NCI-H526 (cell line): ENCODE data around the gene ANKRD24.
"Not testable (repeated sequence)": the region's sequence is repeated elsewhere in the genome, so short reads cannot be mapped to it uniquely, and the experiment has no call there.

Experiments used
- DNase-seq, 2 experiments: peaks; one replicate each; lab custom pipeline; 2025; lab: John Stamatoyannopoulos, UW

ANKRD24 gene

GRCh38 chr19:4173479-4174212 lies 8.8 kb upstream of the ANKRD24 start:
- no peak for DNase-seq

- DNase-seq, result no peak
Observed at GRCh38 chr19:4174213-4174894, 8.1 kb upstream of the ANKRD24 start.

GRCh38 chr19:4174895-4175668 lies 7.4 kb upstream of the ANKRD24 start:
- no peak for DNase-seq

GRCh38 chr19:4175669-4175931 lies 6.9 kb upstream of the ANKRD24 start:
- DNase-seq, result no peak

- no peak for DNase-seq
Observed at GRCh38 chr19:4177146-4177545, 5.3 kb upstream of the ANKRD24 start.

- DNase-seq, result no peak
Observed at GRCh38 chr19:4178990-4179389, 3.5 kb upstream of the ANKRD24 start.

- no peak for DNase-seq
Observed at GRCh38 chr19:4181053-4181508, 1.4 kb upstream of the ANKRD24 start.

GRCh38 chr19:4183967-4184717 lies 1.7 kb downstream of the ANKRD24 start:
- peak in 1 of 2 experiments; percentile 34 for DNase-seq

GRCh38 chr19:4184718-4185352 lies 2.3 kb downstream of the ANKRD24 start:
- no peak for DNase-seq

GRCh38 chr19:4185413-4186086 lies 3.1 kb downstream of the ANKRD24 start:
- DNase-seq, result no peak

- DNase-seq, result peak; percentile 34 to 76
Observed at GRCh38 chr19:4186087-4186993, 3.9 kb downstream of the ANKRD24 start.

- DNase-seq, result no peak
Observed at GRCh38 chr19:4187313-4188122, 5.0 kb downstream of the ANKRD24 start.

- DNase-seq, result no peak
Observed at GRCh38 chr19:4189641-4190040, 7.2 kb downstream of the ANKRD24 start.

- not testable (repeated sequence) for DNase-seq
Observed at GRCh38 chr19:4192537-4192936, 10.0 kb downstream of the ANKRD24 start.

- no peak for DNase-seq
Observed at GRCh38 chr19:4194353-4194752, 11.9 kb downstream of the ANKRD24 start.

- no peak for DNase-seq
Observed at GRCh38 chr19:4196009-4196408, 13.5 kb downstream of the ANKRD24 start.

GRCh38 chr19:4196587-4197148 lies 14.2 kb downstream of the ANKRD24 start:
- DNase-seq, result no peak

GRCh38 chr19:4197228-4197624 lies 14.7 kb downstream of the ANKRD24 start:
- DNase-seq, result no peak
